Adipocyte (in vitro differentiated cells): ENCODE results near the gene E2F1.
A peak's percentile ranks its signal among the peaks of the same experiment; 100 is the strongest.

ENCODE experiments used
- DNase-seq: peaks from one replicate; pipeline ENCODE4 v3.0.0-alpha.2; 2015; ENCODE audit warnings: low read depth
- H3K27me3 ChIP-seq: replicated peaks from 2 replicates; pipeline ENCODE4 v1.7.0; 2013; ENCODE audit warnings: mild to moderate bottlenecking, low read length, moderate library complexity; ENCODE audit not compliant: control insufficient read depth, insufficient read depth
- H3K36me3 ChIP-seq: 2 replicates; pipeline ENCODE4 v1.7.0; 2013; ENCODE audit warnings: low read length, mild to moderate bottlenecking, moderate library complexity; ENCODE audit not compliant: control insufficient read depth, insufficient read depth, severe bottlenecking
- H3K4me1 ChIP-seq: 2 replicates; pipeline ENCODE4 v1.7.0; 2013; ENCODE audit warnings: mild to moderate bottlenecking, low read length, moderate library complexity; ENCODE audit not compliant: control insufficient read depth, insufficient read depth
- H3K4me3 ChIP-seq: 2 replicates; pipeline ENCODE4 v1.7.0; 2013; ENCODE audit warnings: mild to moderate bottlenecking, low read length, moderate library complexity
- H3K9ac ChIP-seq: 2 replicates; pipeline ENCODE4 v1.7.0; 2013; ENCODE audit warnings: mild to moderate bottlenecking, low read length, moderate library complexity
- H3K9me3 ChIP-seq: 2 replicates; pipeline ENCODE4 v1.7.0; 2013; ENCODE audit warnings: mild to moderate bottlenecking, low read length, moderate library complexity; ENCODE audit not compliant: control insufficient read depth

Gene E2F1

GRCh38 chr20:33658510-33658909 is 27.7 kb downstream of the E2F1 start:
- no peak overlapping the region for H3K9ac ChIP-seq
- no peaks in the 10 kb centered on the region for H3K9me3 ChIP-seq
- peaks cover 13% of the 10 kb centered on the region for H3K4me1 ChIP-seq
- no peaks in the 10 kb centered on the region for H3K27me3 ChIP-seq
- no peak for DNase-seq
- peaks cover 30% of the 10 kb centered on the region for H3K36me3 ChIP-seq
- no peak overlapping the region for H3K4me3 ChIP-seq

DNA sequence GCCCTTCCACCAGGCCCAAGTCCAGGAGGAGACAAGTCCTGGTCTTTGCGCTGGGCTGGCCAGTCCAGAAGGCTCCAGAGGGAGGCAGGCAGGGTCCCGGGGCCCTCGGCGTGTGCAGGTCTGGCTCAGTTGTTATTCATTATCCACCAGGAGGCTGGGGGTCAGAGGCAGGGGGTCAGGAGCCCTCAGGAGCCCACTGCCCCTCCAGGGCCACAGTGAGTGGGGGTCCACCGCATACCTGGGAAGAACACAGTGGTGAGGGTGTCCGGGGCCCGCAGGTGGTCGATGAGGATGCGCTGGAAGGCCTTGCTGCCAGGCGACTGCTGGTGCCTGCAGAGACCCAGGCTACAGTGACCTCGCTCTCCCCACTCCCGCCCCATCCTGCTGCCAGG is 28.5 kb downstream of the E2F1 start:
- peaks cover 30% of the 10 kb centered on the region for H3K36me3 ChIP-seq
- no peak for DNase-seq
- no peaks in the 10 kb centered on the region for H3K9me3 ChIP-seq
- H3K27me3 ChIP-seq: no peaks in the 10 kb centered on the region
- H3K4me1 ChIP-seq: peaks cover 10% of the 10 kb centered on the region
- no peak overlapping the region for H3K9ac ChIP-seq
- H3K4me3 ChIP-seq: no peak overlapping the region

- no peak for DNase-seq
- H3K36me3 ChIP-seq: peaks cover 30% of the 10 kb centered on the region
- no peaks in the 10 kb centered on the region for H3K27me3 ChIP-seq
- H3K9ac ChIP-seq: no peak overlapping the region
- H3K4me1 ChIP-seq: peaks cover 9% of the 10 kb centered on the region
- H3K9me3 ChIP-seq: no peaks in the 10 kb centered on the region
- no peak overlapping the region for H3K4me3 ChIP-seq
Observed at GRCh38 chr20:33656783-33657703, 29.1 kb downstream of the E2F1 start.

GRCh38 chr20:33656010-33656782 is 30.0 kb downstream of the E2F1 start:
- Histone ChIP-seq H3K36me3 (peaks cover 30% of the 10 kb centered on the region), H3K27me3 (no peaks in the 10 kb centered on the region), H3K4me1 (peaks cover 9% of the 10 kb centered on the region), H3K9ac (no peak overlapping the region), H3K4me3 (no peak overlapping the region), H3K9me3 (no peaks in the 10 kb centered on the region)
- no peak for DNase-seq

- Histone ChIP-seq H3K9me3 (no peaks in the 10 kb centered on the region), H3K9ac (no peak overlapping the region), H3K4me1 (peaks cover 9% of the 10 kb centered on the region), H3K36me3 (peaks cover 29% of the 10 kb centered on the region), H3K27me3 (no peaks in the 10 kb centered on the region), H3K4me3 (no peak overlapping the region)
- DNase-seq: no peak
Observed at GRCh38 chr20:33655164-33655563, 31.0 kb downstream of the E2F1 start.

GRCh38 chr20:33654680-33655161 is 31.5 kb downstream of the E2F1 start:
- no peak for DNase-seq
- Histone ChIP-seq H3K9ac (no peak overlapping the region), H3K4me1 (peaks cover 9% of the 10 kb centered on the region), H3K27me3 (no peaks in the 10 kb centered on the region), H3K9me3 (no peaks in the 10 kb centered on the region), H3K36me3 (peaks cover 27% of the 10 kb centered on the region), H3K4me3 (no peak overlapping the region)

DNA sequence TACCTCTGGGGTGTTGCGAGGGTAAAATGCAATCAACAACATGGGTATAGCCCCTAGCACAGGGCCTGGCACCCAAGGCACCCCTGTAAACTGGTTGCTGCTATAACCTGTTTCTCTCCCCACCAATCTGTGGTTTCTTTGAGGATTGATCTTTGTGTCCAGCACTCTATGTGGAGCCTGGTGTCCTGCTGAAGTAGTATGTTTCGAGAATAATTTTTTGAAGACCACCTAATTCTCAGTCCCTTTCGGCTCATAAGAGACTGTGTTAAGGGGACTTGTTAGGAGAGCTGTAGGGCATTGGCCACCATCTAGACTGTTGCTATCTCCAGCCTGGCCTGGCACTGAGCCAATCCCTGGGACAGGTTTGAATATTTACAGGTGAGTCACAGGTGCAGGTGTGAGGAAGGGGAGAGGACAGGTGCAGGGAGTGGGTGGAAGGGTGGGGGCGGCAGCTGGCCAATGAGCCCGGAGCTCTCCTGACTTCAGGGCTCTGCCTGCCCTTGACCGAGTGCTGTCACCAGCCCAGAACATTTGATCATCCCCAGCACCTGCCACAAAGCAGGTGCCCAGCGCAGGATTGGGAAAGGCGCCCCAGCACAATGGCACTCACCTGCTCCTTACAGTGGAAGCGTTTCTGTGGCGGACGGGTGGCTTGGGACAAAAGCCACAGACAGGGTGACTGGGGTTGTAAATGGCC is 32.1 kb downstream of the E2F1 start:
- peak overlapping the region; percentile 43 for H3K9ac ChIP-seq
- H3K9me3 ChIP-seq: no peaks in the 10 kb centered on the region
- no peak overlapping the region for H3K4me3 ChIP-seq
- no peaks in the 10 kb centered on the region for H3K27me3 ChIP-seq
- peaks cover 13% of the 10 kb centered on the region for H3K4me1 ChIP-seq
- no peak for DNase-seq
- peaks cover 24% of the 10 kb centered on the region for H3K36me3 ChIP-seq

DNA sequence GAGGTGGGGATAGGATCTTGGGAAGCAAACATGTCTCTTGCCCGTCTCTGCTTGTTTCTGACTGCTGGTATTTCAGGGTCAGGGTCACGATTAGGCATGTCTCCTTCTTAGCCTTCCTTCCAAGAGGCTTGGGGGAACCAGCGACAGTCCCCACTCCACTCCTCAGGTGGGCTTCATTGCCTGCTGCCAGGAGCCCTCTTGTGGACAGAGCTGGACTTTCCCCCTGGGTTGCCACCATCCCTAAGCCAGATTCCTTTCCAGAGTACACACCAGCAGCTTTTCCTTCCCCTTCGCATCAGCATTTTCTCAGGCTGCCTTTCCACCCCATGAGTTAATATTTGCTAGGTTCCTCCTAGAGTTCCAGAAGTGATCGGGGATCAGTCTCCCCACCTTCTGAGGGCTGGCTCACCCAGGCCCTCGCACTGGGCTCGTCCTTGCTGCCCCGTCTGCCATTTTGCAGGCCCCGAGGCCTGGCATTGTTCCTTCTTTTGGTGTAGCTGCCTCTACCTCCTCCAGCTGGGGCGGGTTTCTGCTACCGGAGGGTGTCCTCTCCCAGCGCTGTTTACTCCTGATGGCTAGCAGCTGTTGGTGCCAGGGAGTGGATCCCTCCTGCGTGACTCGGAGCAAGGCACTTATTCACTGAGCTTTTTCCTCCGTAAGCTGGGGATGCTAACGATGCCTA is 32.8 kb downstream of the E2F1 start:
- peaks cover 20% of the 10 kb centered on the region for H3K4me1 ChIP-seq
- no peaks in the 10 kb centered on the region for H3K27me3 ChIP-seq
- peaks cover 19% of the 10 kb centered on the region for H3K36me3 ChIP-seq
- H3K4me3 ChIP-seq: no peak overlapping the region
- H3K9ac ChIP-seq: peak overlapping the region; percentile 43
- peak; percentile 76 for DNase-seq
- no peaks in the 10 kb centered on the region for H3K9me3 ChIP-seq

GRCh38 chr20:33651562-33652048 is 34.6 kb downstream of the E2F1 start:
- Histone ChIP-seq H3K36me3 (peaks cover 4% of the 10 kb centered on the region), H3K4me1 (peaks cover 33% of the 10 kb centered on the region), H3K9ac (no peak overlapping the region), H3K27me3 (no peaks in the 10 kb centered on the region), H3K9me3 (no peaks in the 10 kb centered on the region), H3K4me3 (no peak overlapping the region)
- no peak for DNase-seq

DNA sequence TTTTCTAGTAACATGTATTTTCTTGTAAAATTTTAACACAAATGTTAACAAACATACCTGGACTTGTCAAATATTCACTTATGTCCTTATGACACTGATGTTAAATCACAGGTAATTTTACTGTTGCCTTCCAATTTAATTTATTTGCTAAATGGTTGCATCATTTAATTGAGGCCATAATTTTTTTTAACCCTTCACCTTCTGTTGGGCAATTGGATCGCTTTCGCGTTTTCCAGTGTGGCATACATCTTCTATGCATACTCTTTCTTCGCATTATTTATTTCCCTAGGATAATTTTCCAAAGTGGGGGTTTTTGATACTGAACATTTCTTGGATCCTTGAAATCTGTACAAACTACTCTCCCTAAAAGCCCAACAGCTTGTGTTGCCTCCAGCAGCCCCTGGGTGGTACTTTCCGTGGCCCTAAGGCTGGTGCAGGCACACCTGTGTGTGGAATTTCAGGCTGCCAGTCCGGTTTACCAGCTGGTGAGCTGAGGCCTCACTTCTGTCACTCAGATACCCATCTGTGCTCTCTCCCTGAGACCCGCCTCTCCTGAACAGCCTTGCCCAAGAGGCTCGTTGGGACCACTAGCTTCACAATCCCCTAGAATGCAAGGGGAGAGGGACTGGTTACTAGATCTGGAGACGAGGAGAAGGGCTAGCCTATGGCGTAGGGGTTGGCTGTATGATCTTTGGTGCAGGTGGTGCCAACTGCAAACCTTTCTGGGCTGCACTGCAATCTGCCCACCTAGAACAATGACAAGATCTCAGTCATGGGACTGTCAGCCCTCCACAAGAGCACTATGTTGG is 35.2 kb downstream of the E2F1 start:
- H3K9me3 ChIP-seq: no peaks in the 10 kb centered on the region
- H3K27me3 ChIP-seq: no peaks in the 10 kb centered on the region
- H3K4me3 ChIP-seq: no peak overlapping the region
- H3K9ac ChIP-seq: no peak overlapping the region
- peaks cover 2% of the 10 kb centered on the region for H3K36me3 ChIP-seq
- no peak for DNase-seq
- H3K4me1 ChIP-seq: peaks cover 33% of the 10 kb centered on the region
